Subcutaneous preadipocyte (primary cell): ENCODE data around the gene NAA80. TPM values are rescaled to one million over a fixed set of nuclear protein-coding genes. Genes with fewer than 3 reads are reported as not detected.

Source experiments
- total RNA-seq: library from RNA; depleted of rRNA; stranded (reverse); fragments of >200 nt; gene quantifications from 2 replicates; pipeline ENCODE4 v1.2.3, GENCODE V29; 2012

NAA80 gene, protein sequence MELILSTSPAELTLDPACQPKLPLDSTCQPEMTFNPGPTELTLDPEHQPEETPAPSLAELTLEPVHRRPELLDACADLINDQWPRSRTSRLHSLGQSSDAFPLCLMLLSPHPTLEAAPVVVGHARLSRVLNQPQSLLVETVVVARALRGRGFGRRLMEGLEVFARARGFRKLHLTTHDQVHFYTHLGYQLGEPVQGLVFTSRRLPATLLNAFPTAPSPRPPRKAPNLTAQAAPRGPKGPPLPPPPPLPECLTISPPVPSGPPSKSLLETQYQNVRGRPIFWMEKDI
- total RNA-seq, result 11.5 and 15.8 TPM in 2 replicates

DNA sequence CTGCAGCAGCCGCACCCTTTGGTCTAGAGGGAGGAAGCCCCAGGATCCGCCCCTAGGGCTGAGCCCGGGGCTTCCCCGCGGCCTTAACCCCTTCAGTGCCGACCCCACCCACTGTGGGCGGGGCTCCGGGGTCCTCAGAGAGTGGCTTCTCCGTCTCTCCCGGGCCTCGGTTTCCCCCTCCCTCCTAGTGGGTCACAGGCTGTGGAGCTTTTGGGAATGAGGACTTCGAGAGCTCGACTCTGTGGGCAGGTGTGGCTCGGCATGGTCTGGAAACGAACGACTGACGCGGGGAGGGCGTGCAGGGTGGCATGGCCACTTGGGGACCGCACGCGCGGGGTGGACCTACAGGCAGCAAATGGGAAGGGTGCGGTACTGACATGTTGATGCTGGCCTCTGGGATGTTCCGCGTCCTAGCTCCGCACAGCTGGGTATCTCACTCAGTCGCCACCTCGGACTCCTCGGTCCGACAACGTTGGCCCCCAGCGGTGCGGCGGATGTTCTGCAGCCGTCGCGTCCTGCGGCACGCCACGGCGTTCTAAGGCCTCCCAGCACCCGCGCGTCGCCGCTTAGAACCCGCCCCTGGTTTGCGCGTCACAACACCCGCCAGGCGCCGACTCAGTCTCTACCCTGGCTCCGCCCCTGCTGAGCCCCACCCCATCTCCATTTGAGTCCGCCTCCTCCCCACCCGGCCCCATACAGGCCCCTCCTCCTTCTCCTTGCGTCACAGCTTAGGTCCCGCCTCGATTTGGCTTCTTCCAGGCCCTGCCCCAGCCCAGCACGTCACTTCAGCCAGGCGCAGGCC is at the start of gene NAA80, which contains the start of gene HYAL3:
Gene NAA80 (minus strand): TSS at position 570 of the 802 bp plus-strand sequence. CDS start 1,942 bp downstream, outside the sequence.
Gene HYAL3 (minus strand): TSS at position 570 of the 802 bp plus-strand sequence. CDS start 3,803 bp downstream, outside the sequence.

DNA sequence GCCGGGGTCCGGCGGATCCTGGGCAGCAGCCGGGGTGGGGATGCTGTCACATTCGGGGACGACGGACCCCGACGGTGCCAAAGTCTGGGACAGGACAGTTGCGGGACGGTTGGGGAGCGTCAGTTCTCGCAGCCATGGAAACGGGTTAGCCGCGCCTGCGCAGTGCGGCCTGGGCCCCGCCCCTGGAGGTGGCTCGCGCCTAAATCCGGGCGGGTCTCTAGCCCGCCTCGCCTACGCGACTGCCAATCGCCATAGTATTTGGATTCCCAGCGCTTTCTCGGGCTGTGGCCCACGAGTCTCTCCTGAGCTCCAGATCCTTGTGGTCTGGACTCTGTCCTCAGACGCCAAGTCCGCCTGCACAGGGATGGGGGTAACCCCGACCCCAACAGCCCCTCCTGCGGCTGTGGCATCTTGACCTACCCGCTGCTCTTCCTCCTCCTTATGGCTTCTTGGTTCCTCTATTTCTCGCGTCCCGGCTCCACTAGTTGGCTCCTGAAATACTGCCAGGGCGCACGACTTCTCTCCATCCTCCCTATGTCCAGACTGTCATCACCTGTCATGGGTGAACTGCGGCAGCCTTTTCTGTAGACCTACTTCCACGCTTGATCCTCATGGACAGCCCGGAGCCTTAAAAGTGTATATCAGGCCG is 46.5 kb upstream of the NAA80 start, which contains the start of gene ZMYND10:
Gene ZMYND10 (minus strand): TSS at position 147 of the 649 bp plus-strand sequence. CDS start 153 bp downstream, outside the sequence.

DNA sequence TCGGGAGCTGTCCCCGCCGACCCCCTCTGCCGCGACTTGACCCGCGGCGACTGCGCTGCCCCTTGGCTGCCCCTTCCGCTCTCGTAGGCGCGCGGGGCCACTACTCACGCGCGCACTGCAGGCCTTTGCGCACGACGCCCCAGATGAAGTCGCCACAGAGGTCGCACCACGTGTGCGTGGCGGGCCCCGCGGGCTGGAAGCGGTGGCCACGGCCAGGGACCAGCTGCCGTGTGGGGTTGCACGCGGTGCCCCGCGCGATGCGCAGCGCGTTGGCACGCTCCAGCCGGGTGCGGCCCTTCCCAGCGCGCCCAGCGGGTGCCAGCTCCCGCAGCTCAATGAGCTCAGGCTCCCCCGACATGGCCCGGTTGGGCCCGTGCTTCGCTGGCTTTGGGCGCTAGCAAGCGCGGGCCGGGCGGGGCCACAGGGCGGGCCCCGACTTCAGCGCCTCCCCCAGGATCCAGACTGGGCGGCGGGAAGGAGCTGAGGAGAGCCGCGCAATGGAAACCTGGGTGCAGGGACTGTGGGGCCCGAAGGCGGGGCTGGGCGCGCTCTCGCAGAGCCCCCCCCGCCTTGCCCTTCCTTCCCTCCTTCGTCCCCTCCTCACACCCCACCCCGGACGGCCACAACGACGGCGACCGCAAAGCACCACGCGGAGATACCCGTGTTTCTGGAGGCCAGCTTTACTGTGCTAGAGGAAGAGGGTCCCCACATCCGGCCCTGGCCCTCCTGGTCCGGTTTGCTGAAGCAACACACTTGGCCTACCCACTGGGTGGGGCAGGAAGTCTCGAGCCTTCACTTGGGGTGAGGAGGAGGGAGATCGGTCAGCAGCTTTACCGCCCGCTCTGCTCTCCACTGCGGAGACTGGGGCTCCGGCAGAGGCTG is 41.5 kb upstream of the NAA80 start, which contains the start of gene RASSF1:
Gene RASSF1 (minus strand): TSS at position 389 of the 882 bp plus-strand sequence. CDS start 31 bp downstream, at position 358.

DNA sequence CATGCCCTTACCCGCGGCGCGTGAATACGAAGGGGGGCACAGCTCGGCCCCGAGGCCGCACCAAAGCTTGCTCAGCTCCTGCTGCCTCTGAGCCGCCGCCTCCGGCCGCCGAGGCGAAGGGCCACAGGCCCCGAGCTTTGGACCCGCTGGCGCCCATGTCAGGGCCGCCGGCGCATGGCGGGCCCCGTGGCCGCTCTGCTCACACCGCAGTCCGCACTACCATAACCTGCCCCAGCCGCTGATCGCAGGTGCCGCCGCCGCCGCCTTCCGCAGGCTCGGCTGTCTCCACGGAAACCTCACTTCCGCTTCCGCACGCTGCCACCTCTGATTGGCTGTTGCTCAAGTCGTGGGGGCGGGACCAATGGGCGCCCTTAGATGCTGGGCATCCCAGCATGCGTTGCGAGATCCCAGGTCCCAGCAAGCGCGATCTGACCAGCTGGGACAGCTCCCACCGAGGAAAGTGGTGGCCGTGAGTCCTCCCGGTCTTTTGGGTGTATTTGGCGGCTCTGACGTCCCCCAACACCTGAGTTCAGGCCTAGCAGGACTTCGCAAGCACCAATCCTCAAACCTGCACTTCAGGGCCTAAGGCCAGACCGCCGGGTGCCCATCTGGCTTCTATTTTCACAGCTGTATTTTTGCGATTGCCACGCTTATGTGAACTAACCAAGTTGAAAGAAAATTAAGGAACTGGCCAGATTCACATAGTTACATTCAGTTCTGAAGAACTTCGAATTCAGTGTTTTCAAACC is 28.9 kb upstream of the NAA80 start, which contains the start of gene TUSC2:
Gene TUSC2 (minus strand): TSS at position 281 of the 749 bp plus-strand sequence. CDS start 124 bp downstream, at position 157.

DNA sequence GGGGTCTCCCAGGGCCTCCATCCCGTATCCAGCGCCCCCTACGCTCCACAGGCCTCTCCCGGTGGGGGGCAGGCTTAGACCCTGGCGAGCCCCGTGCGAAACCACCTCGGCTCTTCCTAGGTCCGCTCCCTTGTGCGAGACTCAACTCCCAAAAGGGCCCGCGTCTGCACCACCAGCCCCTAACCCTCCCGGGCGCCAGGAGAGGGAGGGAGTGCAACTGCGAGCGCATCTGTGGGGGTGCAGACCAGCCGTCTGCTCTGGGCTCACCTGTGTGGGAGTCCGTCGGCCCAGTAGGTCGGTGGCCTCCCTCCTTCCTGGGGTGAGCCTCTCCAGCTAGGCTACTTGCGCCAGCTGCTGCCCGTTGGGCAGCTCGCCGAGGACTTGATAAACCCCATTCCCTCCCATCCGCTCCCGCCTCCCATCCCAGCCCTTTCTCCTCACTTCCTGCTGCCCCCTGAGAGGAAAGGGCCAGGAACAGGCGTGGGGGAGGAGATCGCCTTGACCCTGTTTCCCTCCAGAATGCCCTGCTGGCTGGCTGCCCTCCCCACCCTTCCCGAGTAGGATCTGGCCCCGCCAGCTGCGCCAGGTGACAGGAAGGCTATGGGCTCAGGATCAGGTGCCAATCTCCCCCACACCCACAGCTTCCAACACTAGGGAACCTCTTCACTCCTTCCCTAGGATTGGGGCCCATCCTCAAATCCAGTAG is 23.3 kb upstream of the NAA80 start, which contains the start of gene HYAL2:
Gene HYAL2 (minus strand): TSS at position 360 of the 706 bp plus-strand sequence. CDS start 2,256 bp downstream, outside the sequence.

DNA sequence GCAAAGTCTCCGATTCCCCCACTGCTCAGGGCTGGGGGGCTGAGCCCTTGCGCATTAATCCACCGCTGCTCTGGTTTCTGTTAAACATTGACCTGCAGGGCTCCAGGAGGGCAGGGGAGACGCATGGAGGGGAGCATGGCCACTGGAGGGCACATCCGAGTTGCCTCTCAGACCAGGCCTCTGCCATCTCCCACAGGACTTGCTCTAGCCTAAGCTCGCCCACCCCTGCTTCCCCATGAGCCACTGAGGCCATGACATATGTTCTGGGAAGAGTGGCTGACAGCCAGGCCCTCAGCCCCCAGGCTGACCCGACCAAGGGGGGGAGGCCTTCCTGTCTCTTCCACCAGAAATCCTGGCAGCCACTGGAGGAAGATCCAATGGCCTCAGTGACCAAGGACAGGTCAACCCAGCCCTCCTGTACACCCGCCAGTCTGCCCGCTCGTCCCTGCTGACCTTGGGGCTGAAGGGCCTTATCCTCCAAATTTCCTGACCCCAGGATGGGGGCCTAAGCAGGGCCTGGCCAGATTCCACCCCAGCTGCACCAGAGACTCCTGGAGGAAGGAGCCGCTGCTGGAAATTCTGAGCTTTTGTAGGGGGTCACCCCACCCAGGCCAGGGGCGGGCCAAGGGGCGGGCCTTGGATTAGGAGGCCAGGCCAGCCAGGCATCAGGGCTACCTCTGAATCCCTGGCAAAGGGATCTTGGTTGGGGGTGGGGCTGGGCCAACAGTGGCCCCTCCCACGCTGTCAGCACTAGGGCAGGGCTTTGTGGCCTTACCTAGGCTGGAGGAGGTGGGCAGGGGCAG is 4.0 kb upstream of the NAA80 start, which contains the start of gene HYAL1:
Gene HYAL1 (minus strand): TSS at position 562 of the 803 bp plus-strand sequence. CDS start 618 bp downstream, outside the sequence.

DNA sequence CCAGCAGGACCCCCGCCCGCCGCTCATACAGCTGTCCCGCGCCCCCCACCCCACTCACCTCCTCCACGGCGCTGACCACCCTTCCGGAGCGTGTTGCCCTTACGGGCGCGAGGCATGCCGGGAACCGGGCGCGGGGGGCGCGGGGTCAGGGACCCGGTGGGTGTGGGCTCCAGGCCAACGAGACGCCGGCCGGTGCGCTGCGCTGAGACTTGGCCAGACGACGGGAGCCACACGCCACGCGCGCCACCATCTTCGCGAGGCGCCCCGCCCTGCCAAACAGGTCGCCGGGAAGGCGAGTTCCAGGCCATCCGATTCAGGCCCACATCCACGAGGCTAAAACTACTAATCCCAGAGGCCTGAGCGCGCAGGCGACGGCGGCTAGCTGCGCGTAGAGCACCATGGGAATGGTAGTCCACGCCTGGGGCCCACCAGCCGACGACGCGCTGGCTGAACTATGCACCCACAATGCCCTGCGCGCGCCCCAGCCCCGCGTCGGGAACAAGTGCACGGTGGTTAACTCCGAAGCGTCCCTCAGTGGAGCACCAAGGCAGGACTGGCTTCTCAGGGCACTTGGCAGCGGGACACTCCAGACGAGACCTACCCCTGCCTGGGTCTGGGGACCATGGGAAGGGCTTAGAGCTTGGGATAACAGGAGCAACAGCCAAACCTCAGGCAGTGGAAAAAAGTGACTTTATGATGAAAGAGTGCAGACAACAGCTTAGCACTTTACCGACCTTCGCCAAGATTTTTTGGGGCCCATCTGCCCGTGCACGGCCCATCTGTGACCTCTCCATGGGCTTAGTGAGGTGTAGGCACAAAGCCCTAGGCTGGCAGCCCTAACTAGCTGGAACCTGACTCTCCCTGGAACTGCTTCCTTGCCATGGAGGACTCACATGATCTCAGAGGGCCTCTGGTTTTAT is 6.8 kb downstream of the NAA80 start, which contains the start of gene IFRD2:
Gene IFRD2 (minus strand): TSS at position 271 of the 920 bp plus-strand sequence. CDS start 155 bp downstream, at position 116.

DNA sequence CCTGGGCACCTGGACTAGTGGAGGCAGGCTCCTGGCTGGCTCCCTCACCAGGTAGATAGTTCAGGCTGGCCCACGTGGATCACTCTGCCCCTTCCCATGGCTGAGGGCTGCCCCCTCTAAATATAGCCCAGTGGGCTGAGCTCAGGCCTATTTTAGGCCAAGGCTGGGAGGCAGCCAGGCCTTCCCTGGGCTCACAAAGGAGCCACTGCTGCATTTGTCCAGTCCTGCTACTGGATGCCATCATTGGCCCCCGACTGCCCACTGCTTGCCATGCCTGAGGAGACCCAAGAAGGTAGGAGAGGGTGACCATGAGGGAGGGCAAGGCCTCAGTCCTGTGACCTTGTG is 20.4 kb downstream of the NAA80 start, which contains the start of gene LSMEM2:
Gene LSMEM2 (plus strand): TSS at position 208 of the 345 bp plus-strand sequence. CDS start 27 bp downstream, at position 235.

DNA sequence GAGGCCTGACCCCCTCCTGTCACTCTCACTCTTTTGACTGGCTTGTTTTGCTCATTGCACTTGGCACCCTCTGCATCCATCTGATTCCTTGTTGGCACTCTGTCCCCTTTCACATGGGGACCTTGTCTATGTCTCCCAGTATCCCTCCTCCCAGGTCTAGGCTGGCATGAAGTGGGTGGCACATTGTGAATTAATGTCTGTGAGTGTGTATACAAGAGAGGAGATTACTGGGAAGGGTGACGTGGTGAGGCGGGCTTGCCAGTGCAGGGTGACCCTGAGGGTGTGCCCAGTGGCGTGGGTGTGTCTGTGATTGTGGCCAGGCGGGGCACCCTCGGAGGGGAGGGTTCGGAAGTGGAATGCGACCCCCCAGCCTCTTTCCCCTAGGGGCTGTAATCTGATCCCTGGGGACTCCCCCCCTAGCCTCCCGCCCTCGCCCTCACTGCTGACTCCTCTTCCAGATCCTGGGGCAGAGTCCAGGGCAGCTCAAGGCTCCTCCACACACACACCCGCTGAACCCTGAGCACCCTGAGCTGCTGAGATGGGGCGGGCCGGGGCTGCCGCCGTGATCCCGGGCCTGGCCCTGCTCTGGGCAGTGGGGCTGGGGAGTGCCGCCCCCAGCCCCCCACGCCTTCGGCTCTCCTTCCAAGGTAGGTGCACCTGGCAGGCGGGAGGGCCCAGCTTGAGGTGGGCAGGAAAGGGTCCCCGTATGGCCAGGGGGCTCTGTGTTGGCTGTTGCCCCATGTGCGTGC is 30.3 kb downstream of the NAA80 start, which contains the start of gene SEMA3B:
Gene SEMA3B (plus strand): TSS at position 445 of the 749 bp plus-strand sequence. CDS start 94 bp downstream, at position 539.

Other genes starting within 250 kb of the NAA80 start
- gene RBM5, start 210.5 kb downstream of the NAA80 start, total RNA-seq, result 126 and 161 TPM in 2 replicates
- gene SEMA3F, start 144.1 kb downstream of the NAA80 start, total RNA-seq, result 0.73 and 6.5 TPM in 2 replicates
- gene GNAT1, start 107.8 kb downstream of the NAA80 start, total RNA-seq, result not detected in 2 replicates
- gene SLC38A3, start 94.1 kb downstream of the NAA80 start, total RNA-seq, result not detected in 2 replicates
- gene GNAI2, start 63.2 kb downstream of the NAA80 start, total RNA-seq, result 231 and 232 TPM in 2 replicates
- 0.59 and 0.73 TPM in 2 replicates for gene SEMA3B, start 30.3 kb downstream of the NAA80 start, total RNA-seq
- not detected in 2 replicates for gene LSMEM2, start 20.3 kb downstream of the NAA80 start, total RNA-seq
- 133 and 152 TPM in 2 replicates for gene IFRD2, start 7.0 kb downstream of the NAA80 start, total RNA-seq
- gene HYAL3, start within 50 bp of the NAA80 start, total RNA-seq, result 3.3 and 5.7 TPM in 2 replicates
- gene HYAL1, start 4.2 kb upstream of the NAA80 start, total RNA-seq, result 2.7 and 3.7 TPM in 2 replicates
- gene HYAL2, start 23.3 kb upstream of the NAA80 start, total RNA-seq, result 32.0 and 34.4 TPM in 2 replicates
- gene TUSC2, start 28.8 kb upstream of the NAA80 start, total RNA-seq, result 10.7 and 11.9 TPM in 2 replicates
- gene RASSF1, start 41.4 kb upstream of the NAA80 start, total RNA-seq, result 23.9 and 25.0 TPM in 2 replicates
- under 0.01 and 0.20 TPM in 2 replicates for gene ZMYND10, start 46.3 kb upstream of the NAA80 start, total RNA-seq
- 23.5 and 28.7 TPM in 2 replicates for gene NPRL2, start 51.4 kb upstream of the NAA80 start, total RNA-seq
- gene CYB561D2, start 51.5 kb upstream of the NAA80 start, total RNA-seq, result 18.8 and 25.4 TPM in 2 replicates
- gene TMEM115, start 60.1 kb upstream of the NAA80 start, total RNA-seq, result 54.2 and 55.9 TPM in 2 replicates
- gene CACNA2D2, start 204.2 kb upstream of the NAA80 start, total RNA-seq, result not detected in 2 replicates